Medulla oblongata (tissue), 1 donor: ENCODE data around the gene USP22.

Experiments
- DNase-seq: peaks from one replicate; pipeline ENCODE4 v3.0.0-alpha.2; 2015; ENCODE audit errors: extremely low spot score

Gene USP22

DNA sequence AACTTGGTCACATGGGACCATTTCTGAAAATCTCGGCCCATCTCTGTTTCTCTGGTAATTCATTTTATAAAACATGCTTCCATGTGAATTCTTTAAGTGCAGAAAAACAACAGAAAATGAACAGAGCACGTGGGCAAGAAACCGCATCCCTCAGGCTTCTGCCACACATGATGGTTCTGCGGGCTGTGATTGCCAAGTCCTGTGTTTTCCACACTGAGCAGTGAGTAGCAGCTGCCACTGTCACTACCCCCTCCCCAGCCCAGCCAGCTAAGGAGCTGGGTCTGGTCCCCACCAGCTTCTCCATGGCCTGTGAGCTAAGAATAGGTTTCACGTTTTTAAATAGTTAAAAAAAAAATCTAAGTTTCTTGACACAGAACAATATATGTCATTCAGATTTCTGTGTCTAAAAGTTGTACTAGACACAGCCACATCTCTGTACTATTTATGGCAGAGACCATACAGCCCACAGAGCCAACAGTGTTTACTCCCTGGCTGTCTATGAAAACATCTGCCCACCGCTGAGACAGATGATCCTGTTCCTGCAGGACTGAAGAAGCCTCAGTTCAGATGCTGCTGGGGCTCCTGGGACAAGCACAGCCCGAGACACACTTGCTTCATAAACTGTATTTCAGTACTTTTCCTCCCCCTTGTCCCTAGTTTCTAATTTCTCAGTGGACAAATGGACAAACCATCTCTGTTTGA is 41.5 kb downstream of the USP22 start:
- DNase-seq, result peak; percentile 63

DNA sequence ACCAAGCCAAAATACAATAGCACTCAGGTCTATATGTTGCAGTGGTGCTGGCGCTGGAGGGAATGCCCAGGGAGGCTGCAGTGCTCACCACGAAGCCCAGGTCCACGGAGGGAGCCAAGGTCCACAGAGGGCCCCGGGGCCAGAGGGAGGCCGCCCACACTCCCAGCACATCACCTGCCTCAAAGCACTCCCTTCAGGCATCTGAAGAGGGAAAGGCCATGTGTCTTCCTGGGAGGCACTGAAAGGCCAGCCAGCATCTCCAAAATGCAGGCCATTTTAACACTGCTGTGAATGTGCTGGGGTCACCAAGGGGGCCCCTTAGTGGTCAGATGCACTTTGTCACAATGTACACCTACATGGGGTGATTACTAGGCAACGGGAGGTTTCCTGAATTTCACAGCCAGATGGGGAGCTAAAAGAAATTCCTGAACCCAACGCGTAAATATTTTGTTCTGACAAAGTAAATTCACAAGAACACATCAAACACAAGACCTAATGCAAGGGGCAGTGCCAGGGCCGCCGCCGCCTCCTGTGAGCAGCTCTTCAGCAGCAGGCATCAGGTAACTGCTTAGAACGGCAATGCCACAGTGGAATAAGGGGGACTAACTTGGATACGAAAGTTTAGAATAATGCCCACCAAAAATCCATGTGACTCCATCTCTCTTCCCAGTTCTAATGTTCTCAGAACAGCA is 42.8 kb downstream of the USP22 start:
- DNase-seq, result no peak

- DNase-seq, result no peak
Observed at GRCh38 chr17:20999044-20999573, 43.7 kb downstream of the USP22 start.

GRCh38 chr17:20998571-20999043 is 44.2 kb downstream of the USP22 start:
- peak; percentile 50 for DNase-seq

DNA sequence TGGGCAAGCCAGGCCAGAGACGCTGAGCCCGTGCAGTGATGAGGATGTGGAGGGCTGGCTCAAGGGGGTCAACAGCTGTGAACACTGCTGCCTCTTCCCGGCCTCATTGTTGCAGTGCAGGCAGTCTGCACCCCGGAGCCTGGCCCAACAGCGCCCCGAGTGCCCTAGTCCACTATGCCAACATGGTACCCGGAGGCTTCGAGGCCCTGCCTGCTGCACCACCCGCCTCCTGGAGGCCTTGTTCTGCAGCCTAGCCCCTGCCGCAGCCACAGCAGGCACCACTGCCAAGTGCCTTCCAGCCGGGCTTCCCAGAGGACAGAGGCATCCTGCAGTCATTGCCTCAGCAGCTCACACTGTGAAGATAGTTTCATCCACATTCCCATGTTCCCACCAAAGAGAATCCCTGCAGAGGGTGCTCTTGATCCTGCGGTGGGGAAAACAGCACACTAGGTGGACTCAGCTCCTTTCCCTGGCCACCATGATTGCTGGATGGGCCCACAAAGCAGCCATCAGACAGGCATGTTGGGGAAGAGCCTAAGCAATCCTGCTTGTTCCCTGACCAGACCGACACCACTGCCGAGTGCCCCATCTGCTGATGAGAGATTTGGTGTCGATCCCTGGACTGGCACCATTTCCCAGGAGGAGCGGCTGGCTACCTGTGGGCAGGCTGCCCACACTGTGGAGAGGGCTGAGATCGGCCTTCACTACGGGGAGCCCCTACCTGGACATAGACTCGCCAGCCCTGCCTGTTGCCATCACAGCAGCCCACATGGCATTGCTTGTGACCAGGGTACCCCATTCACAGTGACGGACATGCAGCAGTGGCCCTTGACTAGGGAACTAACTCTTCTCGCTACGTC is 44.9 kb downstream of the USP22 start:
- DNase-seq, result no peak

GRCh38 chr17:20996724-20997615 is 45.8 kb downstream of the USP22 start:
- DNase-seq, result no peak

DNA sequence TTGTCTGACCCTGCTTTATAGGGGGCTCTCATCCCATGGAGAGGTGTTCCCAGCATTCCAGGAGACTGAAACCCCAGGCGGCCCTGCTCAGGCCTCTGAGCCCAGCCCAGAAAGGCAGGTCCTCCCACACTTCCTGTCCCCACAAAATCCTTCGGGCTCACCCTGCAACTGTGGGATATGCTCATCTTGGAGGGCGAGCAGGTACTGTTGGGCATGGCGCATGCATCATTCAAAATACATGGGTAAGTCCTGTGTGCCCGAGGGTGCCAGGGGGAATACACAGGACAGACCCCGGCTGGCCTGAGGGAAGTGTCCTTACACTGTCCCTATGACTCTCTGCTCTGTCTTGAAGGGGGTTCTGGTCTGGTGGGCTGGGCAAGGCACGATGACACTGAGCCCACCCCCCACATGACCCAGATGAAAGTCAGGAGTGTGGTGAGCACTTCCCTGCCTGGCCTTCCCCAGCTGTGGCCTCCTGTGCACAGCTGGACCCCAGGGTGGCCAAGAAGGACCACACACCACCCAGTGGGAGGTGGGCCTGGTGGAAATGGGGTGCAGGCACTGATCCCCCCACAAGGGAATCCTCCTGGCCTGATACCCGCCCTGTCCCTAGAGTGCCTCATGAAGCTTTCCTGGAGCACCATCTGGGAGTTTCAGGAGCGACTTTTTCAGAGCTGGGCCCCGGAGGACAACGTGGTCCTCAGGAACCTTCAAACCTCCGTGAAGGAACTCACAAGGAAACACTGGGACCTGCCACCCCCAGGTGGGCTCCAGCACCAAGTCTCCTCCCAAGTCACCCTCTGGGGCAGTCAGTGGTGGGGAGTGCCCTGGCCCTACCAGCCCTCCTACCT is 46.7 kb downstream of the USP22 start:
- DNase-seq, result no peak

DNA sequence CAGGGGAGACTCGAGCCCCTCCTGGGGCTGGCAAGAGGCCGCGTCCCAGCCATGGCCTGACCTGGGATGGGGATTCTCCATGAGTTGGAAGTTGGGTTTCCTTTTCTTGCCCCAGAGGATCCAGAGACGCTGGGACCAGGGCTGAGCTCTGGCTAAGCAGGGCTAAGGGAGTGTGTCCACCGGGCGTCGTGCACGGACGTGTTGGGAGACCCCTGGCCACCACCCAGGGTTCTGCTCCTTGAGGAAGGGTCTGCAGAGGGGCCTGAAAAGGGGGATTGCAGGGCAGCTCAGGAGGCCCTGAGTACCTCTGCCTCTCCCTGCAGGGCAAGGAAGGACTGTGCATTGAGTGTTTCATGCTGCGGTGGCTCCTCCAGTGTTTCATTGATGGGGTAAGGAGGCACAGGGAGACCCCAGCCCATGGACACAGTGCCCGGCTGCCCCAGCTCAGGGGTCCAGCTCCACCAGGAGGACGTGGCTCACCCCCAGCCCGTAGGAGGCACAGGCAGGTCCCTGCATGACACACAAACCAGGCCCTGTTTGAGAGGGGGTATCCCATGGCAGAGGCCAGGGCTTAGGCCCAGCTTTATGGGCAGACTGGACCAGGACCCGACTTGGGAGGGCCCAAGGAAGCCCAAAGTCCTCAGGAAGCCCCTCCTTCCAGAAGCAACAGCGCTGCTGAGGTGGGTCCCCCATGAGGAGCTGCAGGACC is 47.5 kb downstream of the USP22 start:
- no peak for DNase-seq

GRCh38 chr17:20994779-20995149 is 48.0 kb downstream of the USP22 start:
- no peak for DNase-seq

- no peak for DNase-seq
Observed at GRCh38 chr17:20993863-20994778, 48.7 kb downstream of the USP22 start.

- peak; percentile 93 for DNase-seq
Observed at GRCh38 chr17:20992987-20993862, 49.6 kb downstream of the USP22 start.

- DNase-seq, result no peak
Observed at GRCh38 chr17:20992416-20992815, 50.4 kb downstream of the USP22 start.

- DNase-seq, result no peak
Observed at GRCh38 chr17:20991276-20992037, 51.4 kb downstream of the USP22 start.

DNA sequence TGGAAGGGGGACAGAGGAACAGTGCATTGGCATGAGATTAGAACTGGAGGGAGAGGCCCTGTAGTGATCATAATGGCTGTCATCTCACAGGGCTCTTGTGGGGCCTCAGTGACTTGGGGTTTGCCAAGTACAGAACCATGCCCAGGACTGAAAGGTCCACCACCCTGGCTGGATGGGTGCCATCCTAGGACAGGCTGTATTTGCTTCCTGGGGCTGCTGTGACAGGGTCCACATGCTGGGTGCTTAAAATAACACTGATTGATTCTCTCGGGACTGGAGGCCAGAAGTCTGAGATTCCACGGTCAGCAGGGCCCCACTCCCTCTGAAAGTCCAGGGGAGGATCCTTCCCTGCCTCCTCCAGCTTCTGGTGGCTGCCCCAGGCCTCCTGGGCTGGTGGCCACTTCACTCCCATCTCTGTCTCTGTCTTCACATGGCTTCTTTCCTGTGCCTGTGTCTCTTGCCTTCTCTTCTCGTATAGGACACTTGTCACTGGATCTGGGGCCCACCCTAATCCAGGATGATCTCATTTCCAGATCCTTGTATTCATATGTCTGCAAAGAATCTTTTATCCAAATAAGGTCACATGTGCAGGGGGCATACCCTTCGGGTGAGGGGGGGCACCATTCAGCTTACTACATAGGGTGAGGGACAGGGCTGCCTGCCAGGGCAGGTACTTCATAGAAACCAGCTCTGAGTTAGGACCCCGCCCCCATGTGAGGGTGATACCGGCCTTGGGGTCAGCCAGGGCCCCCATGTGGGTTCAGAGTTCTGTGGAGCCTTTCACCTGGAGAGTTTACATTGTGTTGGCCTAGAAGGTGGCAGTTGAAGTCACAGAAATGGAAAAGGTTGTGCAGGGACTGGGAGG is 52.6 kb downstream of the USP22 start:
- no peak for DNase-seq

- no peak for DNase-seq
Observed at GRCh38 chr17:20989481-20989880, 53.3 kb downstream of the USP22 start.

- DNase-seq, result no peak
Observed at GRCh38 chr17:20988896-20989295, 53.9 kb downstream of the USP22 start.
